Kidney tubule cell (primary cell): Measurements from ENCODE around the gene NRG3.

Source experiments
- DNase-seq: peaks from one replicate; pipeline ENCODE4 v3.0.0-alpha.2; 2018; ENCODE audit warnings: low spot score

NRG3 gene

GRCh38 chr10:82391971-82392370, 517.0 kb downstream of the NRG3 start:
- no peak for DNase-seq

- no peak for DNase-seq
Observed at GRCh38 chr10:82392533-82392932, 517.5 kb downstream of the NRG3 start.

- no peak for DNase-seq
Observed at GRCh38 chr10:82394122-82394521, 519.1 kb downstream of the NRG3 start.

- DNase-seq, result no peak
Observed at GRCh38 chr10:82394987-82395386, 520.0 kb downstream of the NRG3 start.

GRCh38 chr10:82396886-82397285, 521.9 kb downstream of the NRG3 start:
- DNase-seq, result no peak

GRCh38 chr10:82397854-82398253, 522.9 kb downstream of the NRG3 start:
- DNase-seq, result no peak

GRCh38 chr10:82399850-82400249, 524.9 kb downstream of the NRG3 start:
- no peak for DNase-seq

GRCh38 chr10:82400841-82401240, 525.8 kb downstream of the NRG3 start:
- DNase-seq, result peak; percentile 45

- peak; percentile 62 for DNase-seq
Observed at GRCh38 chr10:82402906-82403401, 528.0 kb downstream of the NRG3 start.

- DNase-seq, result no peak
Observed at GRCh38 chr10:82409671-82410070, 534.7 kb downstream of the NRG3 start.

- peak; percentile 7 for DNase-seq
Observed at GRCh38 chr10:82411416-82411815, 536.4 kb downstream of the NRG3 start.

- no peak for DNase-seq
Observed at GRCh38 chr10:82420001-82420400, 545.0 kb downstream of the NRG3 start.

GRCh38 chr10:82429302-82429701, 554.3 kb downstream of the NRG3 start:
- no peak for DNase-seq

- no peak for DNase-seq
Observed at GRCh38 chr10:82438277-82438676, 563.3 kb downstream of the NRG3 start.

GRCh38 chr10:82440775-82441174, 565.8 kb downstream of the NRG3 start:
- DNase-seq, result no peak

- DNase-seq, result no peak
Observed at GRCh38 chr10:82452046-82452445, 577.1 kb downstream of the NRG3 start.

GRCh38 chr10:82452676-82453075, 577.7 kb downstream of the NRG3 start:
- no peak for DNase-seq

- DNase-seq, result no peak
Observed at GRCh38 chr10:82453678-82454293, 578.8 kb downstream of the NRG3 start.

- peak; percentile 1 for DNase-seq
Observed at GRCh38 chr10:82462910-82463551, 588.0 kb downstream of the NRG3 start.

- no peak for DNase-seq
Observed at GRCh38 chr10:82463614-82464013, 588.6 kb downstream of the NRG3 start.

GRCh38 chr10:82464191-82464818, 589.3 kb downstream of the NRG3 start:
- DNase-seq, result no peak

GRCh38 chr10:82464966-82465365, 590.0 kb downstream of the NRG3 start:
- DNase-seq, result no peak

- DNase-seq, result no peak
Observed at GRCh38 chr10:82468453-82468852, 593.5 kb downstream of the NRG3 start.
